ENCODE results near the gene ARHGAP9.
"Not testable (repeated sequence)": the region's sequence is repeated elsewhere in the genome, so short reads cannot be mapped to it uniquely, and the experiment has no call there.

ARHGAP9 gene

GRCh38 chr12:57446292-57446960 is 33.2 kb downstream of the ARHGAP9 start:
- TF ChIP-seq CTCF (IDR thresholded peaks at IDR 0.05; ENCODE audit: borderline replicate concordance, insufficient read depth, low read depth, low read length) = no peak
- no peak overlapping the region for H3K4me3 ChIP-seq (ENCODE audit: low read depth, low read length)

GRCh38 chr12:57444744-57445143 is 34.9 kb downstream of the ARHGAP9 start:
- no peak for TF ChIP-seq CTCF (IDR thresholded peaks at IDR 0.05; ENCODE audit: borderline replicate concordance, insufficient read depth, low read depth, low read length)
- no peak overlapping the region for H3K4me3 ChIP-seq (ENCODE audit: low read depth, low read length)

GRCh38 chr12:57444337-57444736 is 35.3 kb downstream of the ARHGAP9 start:
- not testable (repeated sequence) for H3K4me3 ChIP-seq (ENCODE audit: low read depth, low read length)

GRCh38 chr12:57441846-57442427 is 37.7 kb downstream of the ARHGAP9 start:
- no peak for TF ChIP-seq CTCF (IDR thresholded peaks at IDR 0.05; ENCODE audit: borderline replicate concordance, insufficient read depth, low read depth, low read length)
- no peak overlapping the region for H3K4me3 ChIP-seq (ENCODE audit: low read depth, low read length)

- H3K4me3 ChIP-seq (ENCODE audit: low read depth, low read length) = not testable (repeated sequence)
These were observed 38.3 kb downstream of the ARHGAP9 start for GRCh38 chr12:57441393-57441792.

- TF ChIP-seq CTCF (IDR thresholded peaks at IDR 0.05; ENCODE audit: borderline replicate concordance, insufficient read depth, low read depth, low read length) = no peak
- no peak overlapping the region for H3K4me3 ChIP-seq (ENCODE audit: low read depth, low read length)
These were observed 39.9 kb downstream of the ARHGAP9 start for GRCh38 chr12:57439762-57440266.

GRCh38 chr12:57438400-57438799 is 41.3 kb downstream of the ARHGAP9 start:
- H3K4me3 ChIP-seq (ENCODE audit: low read depth, low read length) = no peak overlapping the region
- no peak for TF ChIP-seq CTCF (IDR thresholded peaks at IDR 0.05; ENCODE audit: borderline replicate concordance, insufficient read depth, low read depth, low read length)

- TF ChIP-seq CTCF (IDR thresholded peaks at IDR 0.05; ENCODE audit: borderline replicate concordance, insufficient read depth, low read depth, low read length) = no peak
These were observed 44.4 kb downstream of the ARHGAP9 start for GRCh38 chr12:57435293-57435692.

More at GRCh38 chr12:57435293-57435692, 44.4 kb downstream of the ARHGAP9 start:
- H3K4me3 ChIP-seq (ENCODE audit: low read depth, low read length) = no peak overlapping the region

Measured in GM12875 (cell line).